ENCODE results near the gene NPFF.
"Not testable (repeated sequence)": the region's sequence is repeated elsewhere in the genome, so short reads cannot be mapped to it uniquely, and the experiment has no call there.

DNA sequence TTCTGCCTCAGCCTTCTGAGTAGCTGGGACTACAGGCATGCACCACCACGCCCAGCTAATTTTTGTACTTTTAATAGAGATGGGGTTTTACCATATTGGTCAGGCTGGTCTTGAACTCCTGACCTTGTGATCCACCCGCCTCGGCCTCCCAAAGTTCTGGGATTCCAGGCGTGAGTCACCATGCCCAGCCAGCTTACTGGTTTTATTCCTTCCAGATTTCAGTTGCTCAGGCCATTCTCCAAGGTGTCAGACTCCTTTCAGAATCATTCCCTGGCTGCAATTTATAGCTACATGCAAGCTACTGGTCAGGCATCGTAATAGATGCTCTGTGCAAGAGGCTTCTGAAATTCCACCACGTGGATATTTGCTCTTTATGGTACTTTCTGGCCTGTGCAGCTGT is 25.8 kb downstream of the NPFF start:
- TF ChIP-seq, protein P1, sequence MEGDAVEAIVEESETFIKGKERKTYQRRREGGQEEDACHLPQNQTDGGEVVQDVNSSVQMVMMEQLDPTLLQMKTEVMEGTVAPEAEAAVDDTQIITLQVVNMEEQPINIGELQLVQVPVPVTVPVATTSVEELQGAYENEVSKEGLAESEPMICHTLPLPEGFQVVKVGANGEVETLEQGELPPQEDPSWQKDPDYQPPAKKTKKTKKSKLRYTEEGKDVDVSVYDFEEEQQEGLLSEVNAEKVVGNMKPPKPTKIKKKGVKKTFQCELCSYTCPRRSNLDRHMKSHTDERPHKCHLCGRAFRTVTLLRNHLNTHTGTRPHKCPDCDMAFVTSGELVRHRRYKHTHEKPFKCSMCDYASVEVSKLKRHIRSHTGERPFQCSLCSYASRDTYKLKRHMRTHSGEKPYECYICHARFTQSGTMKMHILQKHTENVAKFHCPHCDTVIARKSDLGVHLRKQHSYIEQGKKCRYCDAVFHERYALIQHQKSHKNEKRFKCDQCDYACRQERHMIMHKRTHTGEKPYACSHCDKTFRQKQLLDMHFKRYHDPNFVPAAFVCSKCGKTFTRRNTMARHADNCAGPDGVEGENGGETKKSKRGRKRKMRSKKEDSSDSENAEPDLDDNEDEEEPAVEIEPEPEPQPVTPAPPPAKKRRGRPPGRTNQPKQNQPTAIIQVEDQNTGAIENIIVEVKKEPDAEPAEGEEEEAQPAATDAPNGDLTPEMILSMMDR (optimal IDR thresholded peaks at IDR 0.05 in 1 of 3, IDR thresholded peaks at IDR 0.05 in 1 of 3, conservative IDR thresholded peaks at IDR 0.05 in 1 of 3; ENCODE audit: extremely low read depth in 1 of 3, insufficient read depth in 2 of 3, low read length in 3 of 3) = not testable (repeated sequence)
- not testable (repeated sequence) for TF ChIP-seq EZH2 (IDR thresholded peaks at IDR 0.05; ENCODE audit: low read length)

Measured in keratinocyte (primary cell).